OCI-LY7 (cell line): Measurements from ENCODE around the gene GRAP2.

Source experiments
- CTCF ChIP-seq: fragments of 200-600 bp; sonication (generic); conservative IDR thresholded peaks from 2 replicates; pipeline ENCODE4 v1.5.1; 2014; ENCODE audit warnings: mild to moderate bottlenecking, antibody characterized with exemption, low read length, moderate library complexity, mixed read lengths
- EZH2phosphoT487 ChIP-seq: fragments of 200-600 bp; sonication (generic); IDR thresholded peaks from 2 replicates; pipeline ENCODE4 v1.6.1; 2018; ENCODE audit warnings: low read depth, borderline replicate concordance, mild to moderate bottlenecking, mixed run types, antibody characterized with exemption, low read length, moderate library complexity, mixed read lengths

GRCh38 chr22:39997939-39998726 lies 97.2 kb downstream of the GRAP2 start:
- no peak for TF ChIP-seq CTCF
- TF ChIP-seq EZH2phosphoT487 = no peak
